Breast epithelium (tissue), 3 donors: ENCODE data around the gene RASA3.

Experiments
- CTCF ChIP-seq, 3 donors: fragments of 450-650 bp; IDR thresholded peaks; one replicate each; pipeline ENCODE4 v1.5.1; 2016 to 2017; ENCODE audit warnings: antibody characterized with exemption in 3 of 3, mild to moderate bottlenecking in 3 of 3, moderate library complexity in 3 of 3
- POLR2A ChIP-seq: fragments of 450-650 bp; IDR thresholded peaks from one replicate; pipeline ENCODE4 v1.6.1; 2016; ENCODE audit warnings: antibody characterized with exemption, mild to moderate bottlenecking, moderate library complexity
- POLR2AphosphoS5 ChIP-seq, 3 donors: sonication (generic); formaldehyde crosslinking; IDR thresholded peaks; one replicate each; pipeline ENCODE4 v1.6.1; 2017; ENCODE audit warnings: antibody characterized with exemption in 3 of 3

GRCh38 chr13:113936166-113936965 lies 196.1 kb downstream of the RASA3 start:
- TF ChIP-seq CTCF (IDR thresholded peaks at IDR 0.05) (no peak), POLR2AphosphoS5 (IDR thresholded peaks at IDR 0.05) (no peak), POLR2A (no peak)
